SK-N-SH (cell line): ENCODE measurements around the gene MPP3.
"Not testable (repeated sequence)": the region's sequence is repeated elsewhere in the genome, so short reads cannot be mapped to it uniquely, and the experiment has no call there.

Experiments used
- ELF1 ChIP-seq: IDR thresholded peaks from 2 replicates; pipeline ENCODE4 v1.4.0; 2012
- EZH2phosphoT487 ChIP-seq: fragments of 200-600 bp; sonication (generic); IDR thresholded peaks from 2 replicates; pipeline ENCODE4 v1.6.1; 2017; ENCODE audit warnings: low read depth, mixed run types, mild to moderate bottlenecking, antibody characterized with exemption, moderate library complexity, borderline replicate concordance
- RCOR1 ChIP-seq: fragments of 150-350 bp; IDR thresholded peaks from 2 replicates; pipeline ENCODE4 v1.6.1; 2017; ENCODE audit warnings: antibody characterized with exemption, low read length
- TAF1 ChIP-seq: IDR thresholded peaks from 2 replicates; pipeline ENCODE4 v1.6.1; 2012; ENCODE audit warnings: low read depth, mild to moderate bottlenecking, low read length, moderate library complexity, borderline replicate concordance
- TF ChIP-seq, protein P1 (sequence below): fragments of 200-600 bp; sonication (generic); IDR thresholded peaks from 2 replicates; pipeline ENCODE4 v1.6.1; 2017; ENCODE audit warnings: antibody characterized with exemption, mild to moderate bottlenecking, moderate library complexity

DNA sequence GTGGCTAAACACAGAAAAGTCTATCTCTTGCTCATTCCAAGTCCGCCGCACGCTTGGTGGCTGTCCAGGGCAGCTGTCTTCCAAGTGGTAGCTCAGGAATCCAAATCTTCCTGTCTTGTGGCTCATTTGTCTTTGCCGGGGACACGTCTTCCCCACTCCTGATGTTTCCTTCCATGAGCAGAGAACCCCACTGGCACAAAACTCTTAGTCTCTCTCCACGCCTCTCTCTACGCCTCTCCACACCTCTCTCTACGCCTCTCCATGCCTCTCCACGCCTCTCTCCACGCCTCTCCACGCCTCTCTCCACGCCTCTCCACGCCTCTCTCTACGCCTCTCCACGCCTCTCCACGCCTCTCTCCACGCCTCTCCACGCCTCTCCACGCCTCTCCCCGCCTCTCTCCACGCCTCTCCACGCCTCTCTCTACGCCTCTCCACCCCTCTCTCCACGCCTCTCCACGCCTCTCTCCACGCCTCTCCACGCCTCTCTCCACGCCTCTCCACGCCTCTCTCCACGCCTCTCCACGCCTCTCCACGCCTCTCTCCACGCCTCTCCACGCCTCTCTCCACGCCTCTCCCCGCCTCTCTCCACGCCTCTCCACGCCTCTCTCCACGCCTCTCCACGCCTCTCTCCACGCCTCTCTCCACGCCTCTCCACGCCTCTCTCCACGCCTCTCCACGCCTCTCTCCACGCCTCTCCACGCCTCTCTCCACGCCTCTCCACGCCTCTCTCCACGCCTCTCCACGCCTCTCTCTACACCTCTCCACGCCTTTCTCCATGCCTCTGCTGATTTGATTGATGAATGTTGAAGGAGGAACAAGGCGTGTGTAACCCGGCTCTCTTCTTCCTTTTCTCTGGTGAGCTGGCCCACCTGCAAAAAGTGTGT lies 9.4 kb upstream of the MPP3 start:
- TF ChIP-seq RCOR1, EZH2phosphoT487, ELF1, TAF1: not testable (repeated sequence)
- TF ChIP-seq, protein P1, sequence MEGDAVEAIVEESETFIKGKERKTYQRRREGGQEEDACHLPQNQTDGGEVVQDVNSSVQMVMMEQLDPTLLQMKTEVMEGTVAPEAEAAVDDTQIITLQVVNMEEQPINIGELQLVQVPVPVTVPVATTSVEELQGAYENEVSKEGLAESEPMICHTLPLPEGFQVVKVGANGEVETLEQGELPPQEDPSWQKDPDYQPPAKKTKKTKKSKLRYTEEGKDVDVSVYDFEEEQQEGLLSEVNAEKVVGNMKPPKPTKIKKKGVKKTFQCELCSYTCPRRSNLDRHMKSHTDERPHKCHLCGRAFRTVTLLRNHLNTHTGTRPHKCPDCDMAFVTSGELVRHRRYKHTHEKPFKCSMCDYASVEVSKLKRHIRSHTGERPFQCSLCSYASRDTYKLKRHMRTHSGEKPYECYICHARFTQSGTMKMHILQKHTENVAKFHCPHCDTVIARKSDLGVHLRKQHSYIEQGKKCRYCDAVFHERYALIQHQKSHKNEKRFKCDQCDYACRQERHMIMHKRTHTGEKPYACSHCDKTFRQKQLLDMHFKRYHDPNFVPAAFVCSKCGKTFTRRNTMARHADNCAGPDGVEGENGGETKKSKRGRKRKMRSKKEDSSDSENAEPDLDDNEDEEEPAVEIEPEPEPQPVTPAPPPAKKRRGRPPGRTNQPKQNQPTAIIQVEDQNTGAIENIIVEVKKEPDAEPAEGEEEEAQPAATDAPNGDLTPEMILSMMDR = not testable (repeated sequence)
